Vagina (tissue), 2 donors: ENCODE data around the gene EPB41L2. TPM values are rescaled to one million over a fixed set of nuclear protein-coding genes. Genes with fewer than 3 reads are reported as not detected.

Experiments
- DNase-seq, 2 donors: peaks; one replicate each; pipeline ENCODE4 v3.0.0-alpha.2; 2017; ENCODE audit errors: extremely low spot score in 2 of 2
- H3K27ac ChIP-seq: fragments of 200-600 bp; sonication (generic); one replicate; pipeline ENCODE4 v1.5.1; 2019
- H3K27me3 ChIP-seq: fragments of 200-600 bp; sonication (generic); one replicate; pipeline ENCODE4 v1.5.1; 2019
- H3K36me3 ChIP-seq, 2 donors: fragments of 200-600 bp; sonication (generic); one replicate each; pipeline ENCODE4 v1.5.1; 2017 to 2019
- H3K4me1 ChIP-seq: fragments of 200-600 bp; sonication (generic); one replicate; pipeline ENCODE4 v1.5.1; 2019
- H3K4me3 ChIP-seq, 2 donors: fragments of 200-600 bp; sonication (generic); 1 replicate in 1 of 2; 2 replicates in 1 of 2; pipeline ENCODE4 v1.5.1; 2016 to 2019
- H3K9me3 ChIP-seq: fragments of 200-600 bp; sonication (generic); one replicate; pipeline ENCODE4 v1.5.1; 2019
- POLR2A ChIP-seq, 2 donors: fragments of 450-650 bp; IDR thresholded peaks; one replicate each; pipeline ENCODE4 v1.6.1; 2017; ENCODE audit warnings: antibody characterized with exemption in 2 of 2, mild to moderate bottlenecking in 2 of 2, moderate library complexity in 2 of 2
- POLR2AphosphoS5 ChIP-seq, 2 donors: sonication (generic); formaldehyde crosslinking; IDR thresholded peaks; one replicate each; pipeline ENCODE4 v1.9.0; 2017; ENCODE audit warnings: antibody characterized with exemption in 2 of 2, mild to moderate bottlenecking in 2 of 2, low read depth in 1 of 2; ENCODE audit not compliant: insufficient read depth in 1 of 2
- intact Hi-C: fragments of 100-400 bp; cut with DNase I; formaldehyde crosslinking; loops from one replicate; pipeline ENCODE4 v1.15.1; 2023
- total RNA-seq: library from RNA; depleted of rRNA; stranded (reverse); fragments of >200 nt; gene quantifications from one replicate; pipeline ENCODE4 v1.2.3, GENCODE V29; 2016
- TF ChIP-seq, protein P1 (sequence below), 3 experiments: fragments of 450-650 bp in 2 of 3; fragments of 200-600 bp in 1 of 3; sonication (generic) in 1 of 3; IDR thresholded peaks; one replicate each; pipeline ENCODE4 v1.5.1; 2017 to 2019; ENCODE audit warnings: antibody characterized with exemption in 3 of 3, mild to moderate bottlenecking in 2 of 3, moderate library complexity in 2 of 3

The EPB41L2 gene
- total RNA-seq, 1 donor from 2014 or later, result 96.7 TPM

DNA sequence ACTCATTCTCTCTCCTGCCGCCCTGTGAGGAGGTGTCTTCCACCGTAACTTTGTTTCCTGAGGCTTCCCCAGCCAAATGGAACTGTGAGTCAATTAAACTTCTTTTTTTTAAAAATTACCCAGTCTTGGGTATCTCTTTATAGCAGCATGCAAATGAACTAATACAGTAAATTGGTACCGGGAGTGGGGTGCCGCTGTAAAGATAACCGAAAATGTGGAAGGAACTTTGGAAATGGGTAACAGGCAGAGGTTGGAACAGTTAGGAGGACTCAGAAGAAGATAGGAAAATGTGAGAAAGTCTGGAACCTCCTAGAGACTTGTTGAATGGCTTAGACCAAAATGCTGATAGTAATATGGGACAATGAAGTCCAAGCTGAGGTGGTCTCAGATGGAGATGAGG, 55.8 kb downstream of the EPB41L2 start:
- no peak for DNase-seq
- intact Hi-C loops, result no loop called here
- Histone ChIP-seq H3K9me3 (no peaks in the 10 kb centered on the region), H3K27ac (no peak overlapping the region), H3K27me3 (no peaks in the 10 kb centered on the region), H3K4me3 (no peak overlapping the region), H3K4me1 (peaks cover 12% of the 10 kb centered on the region), H3K36me3 (no peaks in the 10 kb centered on the region)
- TF ChIP-seq POLR2AphosphoS5 (IDR thresholded peaks at IDR 0.05; ENCODE audit: insufficient read depth in 1 of 2, low read depth in 1 of 2), result no peak
- TF ChIP-seq, protein P1, sequence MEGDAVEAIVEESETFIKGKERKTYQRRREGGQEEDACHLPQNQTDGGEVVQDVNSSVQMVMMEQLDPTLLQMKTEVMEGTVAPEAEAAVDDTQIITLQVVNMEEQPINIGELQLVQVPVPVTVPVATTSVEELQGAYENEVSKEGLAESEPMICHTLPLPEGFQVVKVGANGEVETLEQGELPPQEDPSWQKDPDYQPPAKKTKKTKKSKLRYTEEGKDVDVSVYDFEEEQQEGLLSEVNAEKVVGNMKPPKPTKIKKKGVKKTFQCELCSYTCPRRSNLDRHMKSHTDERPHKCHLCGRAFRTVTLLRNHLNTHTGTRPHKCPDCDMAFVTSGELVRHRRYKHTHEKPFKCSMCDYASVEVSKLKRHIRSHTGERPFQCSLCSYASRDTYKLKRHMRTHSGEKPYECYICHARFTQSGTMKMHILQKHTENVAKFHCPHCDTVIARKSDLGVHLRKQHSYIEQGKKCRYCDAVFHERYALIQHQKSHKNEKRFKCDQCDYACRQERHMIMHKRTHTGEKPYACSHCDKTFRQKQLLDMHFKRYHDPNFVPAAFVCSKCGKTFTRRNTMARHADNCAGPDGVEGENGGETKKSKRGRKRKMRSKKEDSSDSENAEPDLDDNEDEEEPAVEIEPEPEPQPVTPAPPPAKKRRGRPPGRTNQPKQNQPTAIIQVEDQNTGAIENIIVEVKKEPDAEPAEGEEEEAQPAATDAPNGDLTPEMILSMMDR (IDR thresholded peaks at IDR 0.05), result no peak
- no peak for TF ChIP-seq POLR2A (IDR thresholded peaks at IDR 0.05)

GRCh38 chr6:131005439-131006016, 57.5 kb downstream of the EPB41L2 start:
- Histone ChIP-seq H3K27me3 (no peaks in the 10 kb centered on the region), H3K36me3 (no peaks in the 10 kb centered on the region), H3K9me3 (no peaks in the 10 kb centered on the region), H3K4me1 (peaks cover 19% of the 10 kb centered on the region), H3K4me3 (no peak overlapping the region), H3K27ac (no peak overlapping the region)
- intact Hi-C loops, result no loop called here
- TF ChIP-seq, protein P1 (IDR thresholded peaks at IDR 0.05), result no peak
- no peak for TF ChIP-seq POLR2A (IDR thresholded peaks at IDR 0.05)
- no peak for TF ChIP-seq POLR2AphosphoS5 (IDR thresholded peaks at IDR 0.05; ENCODE audit: insufficient read depth in 1 of 2, low read depth in 1 of 2)
- no peak for DNase-seq

GRCh38 chr6:131004936-131005335, 58.1 kb downstream of the EPB41L2 start:
- Histone ChIP-seq H3K4me1 (peaks cover 19% of the 10 kb centered on the region), H3K36me3 (no peaks in the 10 kb centered on the region), H3K27ac (no peak overlapping the region), H3K4me3 (no peak overlapping the region), H3K27me3 (no peaks in the 10 kb centered on the region), H3K9me3 (no peaks in the 10 kb centered on the region)
- DNase-seq, result no peak
- TF ChIP-seq POLR2A (IDR thresholded peaks at IDR 0.05) (no peak), POLR2AphosphoS5 (IDR thresholded peaks at IDR 0.05; ENCODE audit: insufficient read depth in 1 of 2, low read depth in 1 of 2) (no peak)
- TF ChIP-seq, protein P1 (IDR thresholded peaks at IDR 0.05), result no peak
- intact Hi-C loops, result no loop called here

DNA sequence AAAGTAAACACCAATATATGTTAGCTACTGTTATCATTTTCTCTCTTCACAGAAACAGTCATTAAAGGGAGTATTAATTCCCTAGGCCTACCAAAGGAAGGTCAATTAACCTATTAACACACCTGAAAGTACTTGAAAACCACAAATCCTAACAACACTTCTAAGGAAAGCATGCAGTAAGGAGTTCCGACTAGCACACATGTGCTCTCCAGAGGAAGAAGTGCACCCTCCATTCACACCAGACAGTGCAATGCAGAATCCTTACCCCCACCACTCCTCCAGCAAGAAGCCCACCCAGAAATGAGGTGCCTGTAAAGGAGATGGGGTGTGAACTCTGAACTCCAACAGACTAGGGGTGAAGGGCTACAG, 58.7 kb downstream of the EPB41L2 start:
- DNase-seq, result no peak
- Histone ChIP-seq H3K27ac (no peak overlapping the region), H3K9me3 (no peaks in the 10 kb centered on the region), H3K36me3 (no peaks in the 10 kb centered on the region), H3K4me1 (peaks cover 19% of the 10 kb centered on the region), H3K27me3 (no peaks in the 10 kb centered on the region), H3K4me3 (no peak overlapping the region)
- intact Hi-C loops, result no loop called here
- no peak for TF ChIP-seq POLR2A (IDR thresholded peaks at IDR 0.05)
- TF ChIP-seq, protein P1 (IDR thresholded peaks at IDR 0.05), result no peak
- TF ChIP-seq POLR2AphosphoS5 (IDR thresholded peaks at IDR 0.05; ENCODE audit: insufficient read depth in 1 of 2, low read depth in 1 of 2), result no peak

DNA sequence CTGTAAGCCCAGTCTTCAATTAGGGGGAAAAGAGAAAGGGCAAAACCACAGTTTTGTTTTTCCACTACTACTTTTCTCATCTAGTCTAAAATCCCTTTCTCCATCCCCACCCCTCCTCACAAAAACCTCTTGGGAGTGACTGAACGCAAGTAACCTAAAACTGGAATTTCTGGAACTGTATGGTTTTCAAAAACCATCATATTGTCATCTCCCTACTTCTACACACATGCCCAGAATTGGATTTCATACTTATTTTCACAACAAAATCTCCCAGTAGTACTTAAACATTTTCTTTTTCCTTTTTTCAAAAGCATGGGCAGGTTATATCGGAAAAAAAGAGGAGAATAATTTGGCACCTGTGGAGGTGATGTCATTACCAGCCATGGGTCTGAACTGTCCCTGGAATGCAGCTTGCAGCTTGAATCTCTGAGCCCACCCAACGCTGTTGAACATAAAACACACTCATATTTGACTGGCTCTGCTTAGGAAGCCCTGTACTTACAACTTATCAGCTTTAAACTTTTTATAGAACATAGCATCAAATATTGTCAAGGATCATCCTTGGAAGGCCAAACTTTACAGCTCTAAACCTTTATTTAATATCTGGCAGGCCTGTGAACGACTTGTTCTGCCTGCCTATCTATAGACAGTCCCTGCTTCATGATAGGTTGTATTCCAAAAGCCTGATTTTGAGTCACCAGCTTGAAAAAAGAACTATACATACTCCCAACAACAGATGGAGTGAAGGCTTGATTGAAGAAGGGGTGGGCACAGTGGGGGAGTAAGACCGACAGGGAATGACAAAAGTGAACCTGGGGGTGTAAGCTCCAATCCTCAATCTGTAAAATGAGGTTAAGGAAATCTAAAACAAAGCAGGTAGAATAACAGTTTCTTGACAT, 59.3 kb downstream of the EPB41L2 start:
- no peak for DNase-seq
- peaks cover 19% of the 10 kb centered on the region for H3K4me1 ChIP-seq
- H3K9me3 ChIP-seq, result no peaks in the 10 kb centered on the region
- no peak overlapping the region for H3K4me3 ChIP-seq
- intact Hi-C loops, result no loop called here
- no peaks in the 10 kb centered on the region for H3K27me3 ChIP-seq
- TF ChIP-seq, protein P1 (IDR thresholded peaks at IDR 0.05), result no peak
- TF ChIP-seq POLR2A (IDR thresholded peaks at IDR 0.05), result no peak
- no peak for TF ChIP-seq POLR2AphosphoS5 (IDR thresholded peaks at IDR 0.05; ENCODE audit: insufficient read depth in 1 of 2, low read depth in 1 of 2)
- no peaks in the 10 kb centered on the region for H3K36me3 ChIP-seq
- no peak overlapping the region for H3K27ac ChIP-seq
